GM12878 (cell line): Measurements from ENCODE around the gene NHS. TPM values are rescaled to one million over a fixed set of nuclear protein-coding genes. Genes with fewer than 3 reads are reported as not detected.

Source experiments
- ATAC-seq: fragments of 200-7000 bp; cut with Tn5 transposase; 3 replicates; pipeline ENCODE4 v1.9.1; 2020; ENCODE audit warnings: mild to moderate bottlenecking, moderate library complexity
- BruUV-seq: library from RNA; stranded (reverse); fragments of 400-500 nt; replicated peaks from 2 replicates; lab custom pipeline; 2021; lab: Mats Ljungman, UMichigan
- CTCF ChIA-PET: fragments of 300-600 bp; sonication (Branson Sonifier 250); formaldehyde crosslinking; extraction: SDS; loops from one replicate; lab custom pipeline; 2021; ENCODE audit warnings: inconsistent platforms; lab: Yijun Ruan, JAX
- POLR2A ChIA-PET: fragments of 350-600 bp; formaldehyde crosslinking; extraction: SDS; loops from one replicate; lab custom pipeline; 2021; ENCODE audit warnings: inconsistent platforms; lab: Charles Lee
- RAD21 ChIA-PET: fragments of 300-600 bp; sonication (Branson Sonifier 250); formaldehyde crosslinking; loops from one replicate; lab custom pipeline; 2023; ENCODE audit warnings: antibody characterized with exemption; ENCODE audit not compliant: unreplicated experiment; lab: Charles Lee
- SMC1A ChIA-PET: fragments of 300-600 bp; sonication (Branson Sonifier 250); formaldehyde crosslinking; loops from one replicate; lab custom pipeline; 2023; ENCODE audit not compliant: unreplicated experiment, uncharacterized antibody; lab: Charles Lee
- DNase-seq: peaks from one replicate; pipeline ENCODE4 v3.0.0-alpha.2; 2011; ENCODE audit warnings: low read depth, low spot score
- FAIRE-seq: peaks from 3 replicates; lab custom pipeline; 2011; peaks lifted over from hg19 to GRCh38; lab: Jason Lieb, UNC
- H2AFZ ChIP-seq: 2 replicates; pipeline ENCODE4 v1.6.0; 2011; ENCODE audit warnings: low read depth, low read length, control low read depth; ENCODE audit not compliant: control insufficient read depth
- H3K27ac ChIP-seq: 2 replicates; pipeline ENCODE4 v1.5.1; 2011; ENCODE audit warnings: control low read depth; ENCODE audit not compliant: control insufficient read depth, insufficient read depth
- H3K27me3 ChIP-seq, 2 experiments: replicated peaks in 1 of 2; 2 replicates each; pipeline versions ENCODE4 v1.6.0 to v1.6.1; 2011; ENCODE audit warnings: low read length in 1 of 2; ENCODE audit not compliant: control insufficient read depth in 2 of 2, insufficient read depth in 2 of 2
- H3K36me3 ChIP-seq, 2 experiments: 2 replicates each; pipeline ENCODE4 v1.5.1; 2011; ENCODE audit warnings: low read length in 1 of 2; ENCODE audit not compliant: control insufficient read depth in 2 of 2, insufficient read depth in 2 of 2
- H3K4me1 ChIP-seq: 2 replicates; pipeline ENCODE4 v1.6.1; 2011; ENCODE audit warnings: mild to moderate bottlenecking, low read length, moderate library complexity, mixed read lengths; ENCODE audit not compliant: control insufficient read depth, insufficient read depth
- H3K4me2 ChIP-seq: 2 replicates; pipeline ENCODE4 v1.6.0; 2011; ENCODE audit warnings: control low read depth; ENCODE audit not compliant: control insufficient read depth, insufficient read depth
- H3K4me3 ChIP-seq: fragments of 200-600 bp; sonication (generic); 2 replicates; pipeline ENCODE4 v1.5.1; 2016
- H3K79me2 ChIP-seq: 2 replicates; pipeline ENCODE4 v1.6.0; 2011; ENCODE audit warnings: low read length; ENCODE audit not compliant: control insufficient read depth, insufficient read depth
- H3K9ac ChIP-seq: 2 replicates; pipeline ENCODE4 v1.8.0; 2011; ENCODE audit warnings: low read length, control low read depth, mixed read lengths; ENCODE audit not compliant: control insufficient read depth, insufficient read depth
- H3K9me3 ChIP-seq: replicated peaks from 3 replicates; pipeline ENCODE4 v1.5.1; 2011; ENCODE audit warnings: mild to moderate bottlenecking, low read length; ENCODE audit not compliant: control insufficient read depth, insufficient read depth
- H4K20me1 ChIP-seq: 2 replicates; pipeline ENCODE4 v1.6.0; 2011; ENCODE audit not compliant: control insufficient read depth, insufficient read depth
- BCL11A ChIP-seq: IDR thresholded peaks from 2 replicates; pipeline ENCODE4 v1.6.1; 2011; ENCODE audit warnings: low read depth, low read length
- BMI1 ChIP-seq: fragments of 450-650 bp; IDR thresholded peaks from 2 replicates; pipeline ENCODE4 v1.6.1; 2016; ENCODE audit warnings: mild to moderate bottlenecking, moderate library complexity, borderline replicate concordance
- FOXK2 ChIP-seq: fragments of 450-650 bp; IDR thresholded peaks from 2 replicates; pipeline ENCODE4 v1.6.1; 2017; ENCODE audit warnings: mild to moderate bottlenecking, moderate library complexity
- NR2C2 ChIP-seq: IDR thresholded peaks from 2 replicates; pipeline ENCODE4 v1.6.1; 2011; ENCODE audit warnings: borderline replicate concordance, low read depth; ENCODE audit not compliant: control insufficient read depth, insufficient read length
- PAX5 ChIP-seq: IDR thresholded peaks from 2 replicates; pipeline ENCODE4 v1.6.1; 2011; ENCODE audit warnings: low read depth, low read length, borderline replicate concordance
- RFX5 ChIP-seq: IDR thresholded peaks from 2 replicates; pipeline ENCODE4 v1.6.1; 2011; ENCODE audit warnings: low read depth, low read length, improper control_type of control experiment
- YBX1 ChIP-seq: fragments of 450-650 bp; IDR thresholded peaks from 2 replicates; pipeline ENCODE4 v1.6.1; 2016; ENCODE audit warnings: antibody characterized with exemption
- YY1 ChIP-seq: IDR thresholded peaks from 2 replicates; pipeline ENCODE4 v1.6.1; 2011; ENCODE audit warnings: low read depth, mild to moderate bottlenecking, low read length
- ZNF217 ChIP-seq: fragments of 450-650 bp; IDR thresholded peaks from 2 replicates; pipeline ENCODE4 v1.6.1; 2017; ENCODE audit warnings: antibody characterized with exemption, mild to moderate bottlenecking
- WGBS: methylation state at CpG from one replicate; pipeline ENCODE4 v1.1.6; 2016; ENCODE audit warnings: low lambda C conversion rate; ENCODE audit not compliant: insufficient replicate concordance, insufficient coverage; ENCODE audit errors: missing lambda C conversion rate; 5-methylcytosine and 5-hydroxymethylcytosine counted together
- in situ Hi-C: fragments of 300-500 bp; cut with MboI; formaldehyde crosslinking; loops from 9 replicates; pipeline ENCODE4 v1.14.3; 2018; ENCODE audit warnings: mixed read lengths
- intact Hi-C: fragments of 100-400 bp; cut with micrococcal nuclease; formaldehyde crosslinking; loops from one replicate; pipeline ENCODE4 v1.14.2; 2022; ENCODE audit not compliant: unreplicated experiment
- polyA plus RNA-seq, 11 experiments: library from polyadenylated mRNA; depleted of rRNA in 4 of 11; unstranded in 6 of 11; stranded (reverse) in 5 of 11; fragments of >200 nt; fragmentation: Nextera tagmentation in 4 of 11; fragmentation: Illumina TruSeq in 1 of 11; extraction: Ambion mirVana in 4 of 11; extraction: Trizol in 1 of 11; gene quantifications; 1 replicate in 1 of 11; 2 replicates in 10 of 11; pipeline versions ENCODE4 v1.2.1 to v1.2.3, GENCODE V29; 2011 to 2016; ENCODE audit warnings: inconsistent platforms in 2 of 11, missing spikeins in 2 of 11, low read depth in 1 of 11
- total RNA-seq, 4 experiments: library from RNA; depleted of rRNA in 3 of 4; stranded (reverse); fragments of >200 nt in 3 of 4; fragmentation: Illumina TruSeq in 1 of 4; extraction: Trizol in 1 of 4; gene quantifications; 2 replicates each; pipeline versions ENCODE4 v1.2.1 to v1.2.3, GENCODE V29; 2013 to 2021
- TF ChIP-seq, protein P1 (sequence below): IDR thresholded peaks from 2 replicates; pipeline ENCODE4 v1.6.1; 2012; ENCODE audit warnings: low read depth, low read length, improper control_type of control experiment
- TF ChIP-seq, protein P2 (sequence below): fragments of 450-650 bp; formaldehyde crosslinking; IDR thresholded peaks from 2 replicates; pipeline ENCODE4 v1.5.0; 2022; ENCODE audit warnings: mild to moderate bottlenecking, missing genetic modification characterization

Gene NHS
- total and polyA plus RNA-seq, 10 of the 15 experiments (the other 5 are each of a cell fraction or from before 2014, with no cell fraction given): under 0.01 to 0.07 (median 0.03) TPM; not detected in 7

DNA sequence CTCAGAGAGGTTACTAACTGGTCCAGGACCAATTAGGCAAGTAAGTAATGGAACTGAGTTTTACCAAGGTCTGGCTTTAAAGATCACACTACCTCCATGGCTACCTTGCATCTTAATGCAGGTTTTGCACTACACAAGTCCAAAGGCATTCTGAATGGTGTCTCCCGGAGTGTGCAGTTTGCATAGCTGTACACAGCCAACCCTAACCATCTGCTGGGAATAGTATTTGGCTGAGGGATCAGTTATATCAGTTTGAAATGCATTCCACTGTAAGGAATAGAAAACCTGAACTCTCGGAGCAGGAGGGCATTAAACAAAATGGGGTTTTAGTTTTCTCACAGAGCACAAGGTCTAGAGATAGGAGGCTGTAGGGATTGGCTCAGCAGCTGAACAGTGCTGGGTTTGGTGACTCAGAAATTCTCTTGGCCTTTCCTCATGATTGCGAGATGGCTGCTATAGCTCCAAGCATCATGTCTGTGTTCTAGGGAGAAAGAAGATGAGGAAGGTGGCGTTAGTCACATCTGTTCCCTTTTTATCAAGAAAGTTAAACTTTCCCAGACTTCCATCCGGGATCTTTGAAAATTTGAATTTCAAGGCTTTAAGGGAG is 177.1 kb downstream of the NHS start:
- no peak overlapping the region for H2AFZ ChIP-seq
- POLR2A ChIA-PET: no interaction called here
- TF ChIP-seq FOXK2 (no peak), RFX5 (no peak), YY1 (no peak), YBX1 (no peak), BCL11A (no peak)
- TF ChIP-seq, protein P1, sequence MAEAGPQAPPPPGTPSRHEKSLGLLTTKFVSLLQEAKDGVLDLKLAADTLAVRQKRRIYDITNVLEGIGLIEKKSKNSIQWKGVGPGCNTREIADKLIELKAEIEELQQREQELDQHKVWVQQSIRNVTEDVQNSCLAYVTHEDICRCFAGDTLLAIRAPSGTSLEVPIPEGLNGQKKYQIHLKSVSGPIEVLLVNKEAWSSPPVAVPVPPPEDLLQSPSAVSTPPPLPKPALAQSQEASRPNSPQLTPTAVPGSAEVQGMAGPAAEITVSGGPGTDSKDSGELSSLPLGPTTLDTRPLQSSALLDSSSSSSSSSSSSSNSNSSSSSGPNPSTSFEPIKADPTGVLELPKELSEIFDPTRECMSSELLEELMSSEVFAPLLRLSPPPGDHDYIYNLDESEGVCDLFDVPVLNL: no peak
- RAD21 ChIA-PET: no interaction called here
- SMC1A ChIA-PET: no interaction called here
- H4K20me1 ChIP-seq: no peaks in the 10 kb centered on the region
- H3K4me3 ChIP-seq: no peak overlapping the region
- ATAC-seq: no peak
- H3K4me2 ChIP-seq: no peak overlapping the region
- H3K36me3 ChIP-seq: no peaks in the 10 kb centered on the region
- no peak for FAIRE-seq
- H3K9ac ChIP-seq: no peak overlapping the region
- no peaks in the 10 kb centered on the region for H3K79me2 ChIP-seq
- no peak for DNase-seq
- BruUV-seq: no TSS peak
- WGBS: 6% methylated on average over 5 of the region's 5 CpGs
- no peak overlapping the region for H3K27ac ChIP-seq
- H3K9me3 ChIP-seq: no peaks in the 10 kb centered on the region
- intact Hi-C loops (no loop called here), in situ Hi-C loops (no loop called here)
- H3K4me1 ChIP-seq: 0 out of 2 replicates have a peak, but pooled peaks cover 5% of the 10 kb centered on the region
- peaks cover 0 to 2% of the 10 kb centered on the region in 2 experiments; a peak in 1 of 4 replicates for H3K27me3 ChIP-seq
- CTCF ChIA-PET: no interaction called here

DNA sequence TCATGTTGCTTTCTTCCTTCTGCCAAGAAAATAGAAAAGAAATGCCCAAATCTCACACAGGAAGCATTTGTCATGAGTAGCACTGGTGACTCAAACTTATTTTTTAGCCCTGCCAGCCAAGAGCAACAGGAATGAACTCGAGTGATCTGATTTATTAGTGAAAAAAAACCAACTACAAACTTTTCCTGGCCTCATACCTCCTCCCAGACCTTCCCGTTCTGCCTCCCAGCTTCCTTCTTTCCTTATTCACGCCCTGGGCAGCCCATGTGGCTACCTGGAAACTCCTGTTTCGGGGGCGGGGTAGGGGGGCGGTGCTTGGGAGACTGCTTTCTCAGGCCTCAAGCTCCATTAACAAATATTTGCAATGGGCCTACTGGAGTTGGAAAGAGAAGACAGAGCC is 178.5 kb downstream of the NHS start:
- 0 out of 2 replicates have a peak, but pooled peaks cover 5% of the 10 kb centered on the region for H3K4me1 ChIP-seq
- 47% methylated on average over 6 of the region's 6 CpGs for WGBS
- H3K36me3 ChIP-seq: no peaks in the 10 kb centered on the region
- no peaks in the 10 kb centered on the region for H3K9me3 ChIP-seq
- RAD21 ChIA-PET: no interaction called here
- H3K9ac ChIP-seq: no peak overlapping the region
- SMC1A ChIA-PET: no interaction called here
- peaks cover 0 to 2% of the 10 kb centered on the region in 2 experiments; a peak in 1 of 4 replicates for H3K27me3 ChIP-seq
- no peak overlapping the region for H3K4me3 ChIP-seq
- ATAC-seq (no peak), FAIRE-seq (no peak), DNase-seq (no peak)
- POLR2A ChIA-PET: no interaction called here
- H4K20me1 ChIP-seq: no peaks in the 10 kb centered on the region
- no peak for TF ChIP-seq NR2C2
- TF ChIP-seq ZNF217: no peak
- no peak for TF ChIP-seq BMI1
- no peak for TF ChIP-seq PAX5
- TF ChIP-seq, protein P2, sequence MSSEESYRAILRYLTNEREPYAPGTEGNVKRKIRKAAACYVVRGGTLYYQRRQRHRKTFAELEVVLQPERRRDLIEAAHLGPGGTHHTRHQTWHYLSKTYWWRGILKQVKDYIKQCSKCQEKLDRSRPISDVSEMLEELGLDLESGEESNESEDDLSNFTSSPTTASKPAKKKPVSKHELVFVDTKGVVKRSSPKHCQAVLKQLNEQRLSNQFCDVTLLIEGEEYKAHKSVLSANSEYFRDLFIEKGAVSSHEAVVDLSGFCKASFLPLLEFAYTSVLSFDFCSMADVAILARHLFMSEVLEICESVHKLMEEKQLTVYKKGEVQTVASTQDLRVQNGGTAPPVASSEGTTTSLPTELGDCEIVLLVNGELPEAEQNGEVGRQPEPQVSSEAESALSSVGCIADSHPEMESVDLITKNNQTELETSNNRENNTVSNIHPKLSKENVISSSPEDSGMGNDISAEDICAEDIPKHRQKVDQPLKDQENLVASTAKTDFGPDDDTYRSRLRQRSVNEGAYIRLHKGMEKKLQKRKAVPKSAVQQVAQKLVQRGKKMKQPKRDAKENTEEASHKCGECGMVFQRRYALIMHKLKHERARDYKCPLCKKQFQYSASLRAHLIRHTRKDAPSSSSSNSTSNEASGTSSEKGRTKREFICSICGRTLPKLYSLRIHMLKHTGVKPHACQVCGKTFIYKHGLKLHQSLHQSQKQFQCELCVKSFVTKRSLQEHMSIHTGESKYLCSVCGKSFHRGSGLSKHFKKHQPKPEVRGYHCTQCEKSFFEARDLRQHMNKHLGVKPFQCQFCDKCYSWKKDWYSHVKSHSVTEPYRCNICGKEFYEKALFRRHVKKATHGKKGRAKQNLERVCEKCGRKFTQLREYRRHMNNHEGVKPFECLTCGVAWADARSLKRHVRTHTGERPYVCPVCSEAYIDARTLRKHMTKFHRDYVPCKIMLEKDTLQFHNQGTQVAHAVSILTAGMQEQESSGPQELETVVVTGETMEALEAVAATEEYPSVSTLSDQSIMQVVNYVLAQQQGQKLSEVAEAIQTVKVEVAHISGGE (CRISPR knock-in tag): no peak
- H3K4me2 ChIP-seq: no peak overlapping the region
- BruUV-seq: no TSS peak
- no peaks in the 10 kb centered on the region for H3K79me2 ChIP-seq
- in situ Hi-C loops (no loop called here), intact Hi-C loops (no loop called here)
- H2AFZ ChIP-seq: no peak overlapping the region
- CTCF ChIA-PET: no interaction called here
- H3K27ac ChIP-seq: no peak overlapping the region
